Heart left ventricle (tissue), 13 donors: ENCODE data around the gene PAN3.

Experiments used
- POLR2A ChIP-seq, 2 donors: fragments of 450-650 bp; IDR thresholded peaks; one replicate each; pipeline ENCODE4 v1.6.1; 2017; ENCODE audit warnings: antibody characterized with exemption in 2 of 2, mild to moderate bottlenecking in 2 of 2, moderate library complexity in 2 of 2
- TF ChIP-seq, protein P1 (sequence below), 12 donors: fragments of 200-600 bp; sonication (generic) in 4 of 12; IDR thresholded peaks; one replicate each; pipeline versions ENCODE4 v1.5.0 to v1.8.0; 2018 to 2022; ENCODE audit warnings: antibody characterized with exemption in 12 of 12, mild to moderate bottlenecking in 5 of 12
- donor health status: ischemic (EF 13 %, LVEDD 7.1; RV severe dilation, severe dysfunction).
- donor health status: DM: no; HTN: yes; CAD: no.
- donor health status: DM: no; HTN: no; CAD: no.
- donor health status: ischemic (EF 25% LVEDD 6.9; RV normal size, moderate dysfunction).
- donor health status: ischemic (EF 25% LVEDD 5.7; RV mildly dilated, moderate dysfunction).
- donor health status: ischemic (EF 35%, LVEDD 5.7; RV mildly dilated, moderate dysfunction).
- donor health status: nonischemic (EF 11% LVEDD 7.7; RV severe dilation, severe dysfunction).
- donor health status: DM: yes; HTN: yes; CAD: no.
- donor health status: PGD.
- donor health status: ischemic (EF 29% LVEDD 5.4; RV normal size, mild dysfunction).
- donor health status: nonischemic (EF 23%, LVEDD 6.1; RV moderate dilation, normal function).

DNA sequence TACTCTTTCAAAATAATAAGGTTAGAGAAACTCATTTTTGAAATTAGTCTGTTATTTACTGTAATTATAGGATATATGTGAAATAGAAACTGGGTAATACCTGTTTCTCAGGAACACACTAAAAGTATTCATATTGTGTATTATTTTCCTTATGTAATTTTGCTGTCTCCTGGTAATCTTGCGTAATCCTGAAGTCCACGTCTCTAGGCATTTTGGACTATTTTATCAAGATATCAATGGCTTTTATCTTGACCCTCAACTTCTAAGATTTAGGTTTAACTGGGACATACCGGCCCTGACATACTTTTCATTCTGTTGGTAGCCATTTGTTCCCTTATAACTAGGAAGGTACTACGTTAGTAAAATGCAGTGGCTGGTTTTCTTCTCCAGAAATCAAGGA is 80.3 kb downstream of the PAN3 start:
- TF ChIP-seq, protein P1, sequence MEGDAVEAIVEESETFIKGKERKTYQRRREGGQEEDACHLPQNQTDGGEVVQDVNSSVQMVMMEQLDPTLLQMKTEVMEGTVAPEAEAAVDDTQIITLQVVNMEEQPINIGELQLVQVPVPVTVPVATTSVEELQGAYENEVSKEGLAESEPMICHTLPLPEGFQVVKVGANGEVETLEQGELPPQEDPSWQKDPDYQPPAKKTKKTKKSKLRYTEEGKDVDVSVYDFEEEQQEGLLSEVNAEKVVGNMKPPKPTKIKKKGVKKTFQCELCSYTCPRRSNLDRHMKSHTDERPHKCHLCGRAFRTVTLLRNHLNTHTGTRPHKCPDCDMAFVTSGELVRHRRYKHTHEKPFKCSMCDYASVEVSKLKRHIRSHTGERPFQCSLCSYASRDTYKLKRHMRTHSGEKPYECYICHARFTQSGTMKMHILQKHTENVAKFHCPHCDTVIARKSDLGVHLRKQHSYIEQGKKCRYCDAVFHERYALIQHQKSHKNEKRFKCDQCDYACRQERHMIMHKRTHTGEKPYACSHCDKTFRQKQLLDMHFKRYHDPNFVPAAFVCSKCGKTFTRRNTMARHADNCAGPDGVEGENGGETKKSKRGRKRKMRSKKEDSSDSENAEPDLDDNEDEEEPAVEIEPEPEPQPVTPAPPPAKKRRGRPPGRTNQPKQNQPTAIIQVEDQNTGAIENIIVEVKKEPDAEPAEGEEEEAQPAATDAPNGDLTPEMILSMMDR (IDR thresholded peaks at IDR 0.05): no peak
- no peak for TF ChIP-seq POLR2A (IDR thresholded peaks at IDR 0.05)
